Measurements from ENCODE around the gene CHAF1A. TPM values are rescaled to one million over a fixed set of nuclear protein-coding genes. Genes with fewer than 3 reads are reported as not detected.

Gene CHAF1A
- total RNA-seq, 3 donors from 2014 or later (not counting 1 experiment from before 2014, with no cell fraction given): 34.4 to 40.8 (median 35.2) TPM

GRCh38 chr19:4362831-4363545 is 39.5 kb upstream of the CHAF1A start:
- peaks cover 54% of the 10 kb centered on the region for H3K36me3 ChIP-seq (ENCODE audit: control insufficient read depth, insufficient read depth, low read length)
- DNase-seq (no peak), ATAC-seq (no peak)
- Mint-ChIP-seq H3K4me1 (peaks cover 5 to 12% of the 10 kb centered on the region in 2 donors), H3K27ac (no peak overlapping the region), H3K27me3 (ENCODE audit: low read depth in 2 of 2) (no peaks in the 10 kb centered on the region), H3K4me3 (no peak overlapping the region), H3K36me3 (no peaks in the 10 kb centered on the region), H3K9me3 (no peaks in the 10 kb centered on the region)
- no peaks in the 10 kb centered on the region for H3K9me3 ChIP-seq (ENCODE audit: control insufficient read depth, insufficient read depth, low read length)
- 91% methylated on average over 22 of the region's 22 CpGs for WGBS (ENCODE audit: insufficient coverage)
- H3K4me3 ChIP-seq (ENCODE audit: low read length): no peak overlapping the region
- no peak overlapping the region for H3K27ac ChIP-seq (ENCODE audit: low read length)
- intact Hi-C loops (cut with micrococcal nuclease): no loop called here
- H3K4me1 ChIP-seq (ENCODE audit: control insufficient read depth, insufficient read depth, low read length): peaks cover 5% of the 10 kb centered on the region
- no peak for TF ChIP-seq CTCF (IDR thresholded peaks at IDR 0.05)
- H3K27me3 ChIP-seq (ENCODE audit: control insufficient read depth, insufficient read depth, low read length): no peaks in the 10 kb centered on the region

GRCh38 chr19:4363571-4364304 is 38.7 kb upstream of the CHAF1A start:
- H3K36me3 ChIP-seq (ENCODE audit: control insufficient read depth, insufficient read depth, low read length): peaks cover 54% of the 10 kb centered on the region
- H3K27ac Mint-ChIP-seq: no peak overlapping the region
- DNase-seq (no peak), ATAC-seq (no peak)
- no peaks in the 10 kb centered on the region for H3K27me3 Mint-ChIP-seq (ENCODE audit: low read depth in 2 of 2)
- H3K36me3 Mint-ChIP-seq: no peaks in the 10 kb centered on the region
- H3K9me3 Mint-ChIP-seq: no peaks in the 10 kb centered on the region
- no peak overlapping the region for H3K4me3 Mint-ChIP-seq
- H3K4me1 Mint-ChIP-seq: peaks cover 9 to 18% of the 10 kb centered on the region in 2 donors
- H3K9me3 ChIP-seq (ENCODE audit: control insufficient read depth, insufficient read depth, low read length): no peaks in the 10 kb centered on the region
- H3K4me3 ChIP-seq (ENCODE audit: low read length): no peak overlapping the region
- H3K27ac ChIP-seq (ENCODE audit: low read length): no peak overlapping the region
- intact Hi-C loops (cut with micrococcal nuclease): no loop called here
- 93% methylated on average over 26 of the region's 26 CpGs for WGBS (ENCODE audit: insufficient coverage)
- TF ChIP-seq CTCF (IDR thresholded peaks at IDR 0.05): no peak
- H3K27me3 ChIP-seq (ENCODE audit: control insufficient read depth, insufficient read depth, low read length): no peaks in the 10 kb centered on the region
- peaks cover 13% of the 10 kb centered on the region for H3K4me1 ChIP-seq (ENCODE audit: control insufficient read depth, insufficient read depth, low read length)

- no peaks in the 10 kb centered on the region for H3K9me3 Mint-ChIP-seq
- H3K27ac Mint-ChIP-seq: no peak overlapping the region
- 94% methylated on average over 16 of the region's 16 CpGs for WGBS (ENCODE audit: insufficient coverage)
- no peak overlapping the region for H3K4me3 Mint-ChIP-seq
- Histone ChIP-seq H3K36me3 (ENCODE audit: control insufficient read depth, insufficient read depth, low read length) (peaks cover 43% of the 10 kb centered on the region), H3K4me3 (ENCODE audit: low read length) (no peak overlapping the region), H3K27ac (ENCODE audit: low read length) (no peak overlapping the region), H3K27me3 (ENCODE audit: control insufficient read depth, insufficient read depth, low read length) (no peaks in the 10 kb centered on the region), H3K4me1 (ENCODE audit: control insufficient read depth, insufficient read depth, low read length) (peaks cover 29% of the 10 kb centered on the region), H3K9me3 (ENCODE audit: control insufficient read depth, insufficient read depth, low read length) (no peaks in the 10 kb centered on the region)
- TF ChIP-seq CTCF (IDR thresholded peaks at IDR 0.05): no peak
- H3K27me3 Mint-ChIP-seq (ENCODE audit: low read depth in 2 of 2): no peaks in the 10 kb centered on the region
- peaks cover 24 to 34% of the 10 kb centered on the region in 2 donors for H3K4me1 Mint-ChIP-seq
- DNase-seq (no peak), ATAC-seq (no peak)
- intact Hi-C loops (cut with micrococcal nuclease): no loop called here
- no peaks in the 10 kb centered on the region for H3K36me3 Mint-ChIP-seq
Observed at GRCh38 chr19:4365341-4365740, 37.1 kb upstream of the CHAF1A start.

Measured in natural killer cell (primary cell).